G401.6 (cell line): ENCODE data around the gene UNC5A.

Experiments
- FAIRE-seq: peaks from 2 replicates; lab custom pipeline; 2012; peaks lifted over from hg19 to GRCh38; lab: Jason Lieb, UNC

The UNC5A gene

GRCh38 chr5:176781638-176782570, 28.5 kb upstream of the UNC5A start:
- FAIRE-seq: no peak

- FAIRE-seq: no peak
Observed at GRCh38 chr5:176784218-176785165, 25.9 kb upstream of the UNC5A start.

GRCh38 chr5:176785184-176786145, 24.9 kb upstream of the UNC5A start:
- no peak for FAIRE-seq

GRCh38 chr5:176787676-176788075, 22.7 kb upstream of the UNC5A start:
- no peak for FAIRE-seq

- no peak for FAIRE-seq
Observed at GRCh38 chr5:176788091-176788490, 22.3 kb upstream of the UNC5A start.

GRCh38 chr5:176788941-176789872, 21.2 kb upstream of the UNC5A start:
- FAIRE-seq: no peak

- no peak for FAIRE-seq
Observed at GRCh38 chr5:176789873-176790615, 20.3 kb upstream of the UNC5A start.

GRCh38 chr5:176790941-176791340, 19.4 kb upstream of the UNC5A start:
- no peak for FAIRE-seq

GRCh38 chr5:176792655-176793342, 17.6 kb upstream of the UNC5A start:
- FAIRE-seq: no peak

- FAIRE-seq: no peak
Observed at GRCh38 chr5:176793343-176793699, 17.0 kb upstream of the UNC5A start.

GRCh38 chr5:176793736-176794135, 16.6 kb upstream of the UNC5A start:
- no peak for FAIRE-seq

GRCh38 chr5:176794509-176794908, 15.8 kb upstream of the UNC5A start:
- FAIRE-seq: no peak

- no peak for FAIRE-seq
Observed at GRCh38 chr5:176796411-176796810, 13.9 kb upstream of the UNC5A start.

- FAIRE-seq: no peak
Observed at GRCh38 chr5:176796970-176797369, 13.4 kb upstream of the UNC5A start.

GRCh38 chr5:176797456-176798050, 12.8 kb upstream of the UNC5A start:
- no peak for FAIRE-seq

GRCh38 chr5:176798086-176798876, 12.1 kb upstream of the UNC5A start:
- FAIRE-seq: no peak

- no peak for FAIRE-seq
Observed at GRCh38 chr5:176798949-176799348, 11.4 kb upstream of the UNC5A start.

- no peak for FAIRE-seq
Observed at GRCh38 chr5:176799488-176799887, 10.9 kb upstream of the UNC5A start.
